ENCODE data around the gene CAPN2.

GRCh38 chr1:223695941-223696340 is 16.4 kb upstream of the CAPN2 start:
- TF ChIP-seq YY1 (IDR thresholded peaks at IDR 0.05; ENCODE audit: insufficient read depth, insufficient read length) (no peak), SUZ12 (IDR thresholded peaks at IDR 0.05; ENCODE audit: extremely low read depth, insufficient read depth, insufficient read length) (no peak), ZNF274 (IDR thresholded peaks at IDR 0.05; ENCODE audit: low read depth, low read length) (no peak)

Measured in NT2/D1 (cell line).